Heart left ventricle (tissue), 16 donors: Measurements from ENCODE around the gene FAM241A. TPM values are rescaled to one million over a fixed set of nuclear protein-coding genes. Genes with fewer than 3 reads are reported as not detected.
A peak's percentile ranks its signal among the peaks of the same experiment; 100 is the strongest.
"Not testable (repeated sequence)": the region's sequence is repeated elsewhere in the genome, so short reads cannot be mapped to it uniquely, and the experiment has no call there.

ENCODE experiments used
- ATAC-seq, 4 donors: fragments of 200-7000 bp; cut with Tn5 transposase; one replicate each; pipeline ENCODE4 v1.9.1; 2020 to 2022; ENCODE audit warnings: moderate library complexity in 4 of 4, mild to moderate bottlenecking in 3 of 4, moderate number of reproducible peaks in 1 of 4
- DNase-seq, 5 donors: peaks; one replicate each; pipeline ENCODE4 v3.0.0-alpha.2; 2020
- H3K27ac ChIP-seq, 12 donors: fragments of 200-600 bp; sonication (generic) in 4 of 12; one replicate each; pipeline versions ENCODE4 v1.5.0 to v1.8.0; 2016 to 2022; ENCODE audit warnings: mild to moderate bottlenecking in 2 of 12
- H3K27me3 ChIP-seq, 9 donors: fragments of 200-600 bp; sonication (generic) in 2 of 9; one replicate each; pipeline versions ENCODE4 v1.5.1 to v1.8.0; 2016 to 2022; ENCODE audit warnings: mild to moderate bottlenecking in 3 of 9
- H3K36me3 ChIP-seq, 9 donors: fragments of 200-600 bp; sonication (generic) in 2 of 9; one replicate each; pipeline versions ENCODE4 v1.5.0 to v1.8.0; 2018 to 2022; ENCODE audit warnings: mild to moderate bottlenecking in 2 of 9
- H3K4me1 ChIP-seq, 12 donors: fragments of 200-600 bp; sonication (generic) in 4 of 12; one replicate each; pipeline versions ENCODE4 v1.5.0 to v1.8.0; 2016 to 2022; ENCODE audit warnings: mild to moderate bottlenecking in 3 of 12
- H3K4me3 ChIP-seq, 12 donors: fragments of 200-600 bp; sonication (generic) in 4 of 12; one replicate each; pipeline versions ENCODE4 v1.5.0 to v1.8.0; 2017 to 2022; ENCODE audit warnings: mild to moderate bottlenecking in 9 of 12, moderate library complexity in 4 of 12
- H3K9me3 ChIP-seq, 12 donors: fragments of 200-600 bp; sonication (generic) in 4 of 12; one replicate each; pipeline versions ENCODE4 v1.5.0 to v1.8.0; 2016 to 2022; ENCODE audit warnings: mild to moderate bottlenecking in 1 of 12
- CTCF ChIP-seq, 12 donors: fragments of 200-600 bp; sonication (generic) in 4 of 12; IDR thresholded peaks; one replicate each; pipeline versions ENCODE4 v1.5.0 to v1.8.0; 2018 to 2022; ENCODE audit warnings: antibody characterized with exemption in 12 of 12, mild to moderate bottlenecking in 5 of 12
- POLR2A ChIP-seq, 2 donors: fragments of 450-650 bp; IDR thresholded peaks; one replicate each; pipeline ENCODE4 v1.6.1; 2017; ENCODE audit warnings: antibody characterized with exemption in 2 of 2, mild to moderate bottlenecking in 2 of 2, moderate library complexity in 2 of 2
- WGBS, 4 donors: extraction: QIAGEN DNeasy Blood & Tissue Kit in 2 of 4; methylation state at CpG; one replicate each; pipeline versions ENCODE4 v1.1.5 to v1.1.7; 2013 to 2018; 5-methylcytosine and 5-hydroxymethylcytosine counted together
- intact Hi-C, 10 donors: fragments of 100-400 bp; cut with DNase I; formaldehyde crosslinking; loops; one replicate each; pipeline versions ENCODE4 v1.11.1 to v1.14.2; 2022
- polyA plus RNA-seq, 2 donors: library from polyadenylated mRNA; stranded (reverse); fragments of 200-250 nt; gene quantifications; one replicate each; pipeline ENCODE4 v1.2.3, GENCODE V29; 2013
- total RNA-seq, 9 donors: library from RNA; depleted of rRNA in 2 of 9; stranded (reverse); fragments of >200 nt in 2 of 9; fragmentation: NEBNext Ultra II Directional in 3 of 9; extraction: Animal tissue kit (Norgen Biotek cat#: 25700) in 3 of 9; gene quantifications; one replicate each; pipeline versions ENCODE4 v1.1.0 to v1.2.4, GENCODE V29; 2016 to 2023
- donor health status: ischemic (EF 13 %, LVEDD 7.1; RV severe dilation, severe dysfunction).
- donor health status: healthy with polysubstance abuse.
- donor health status: DM: no; HTN: yes; CAD: no.
- donor health status: DM: no; HTN: no; CAD: no.
- donor health status: ischemic (EF 25% LVEDD 6.9; RV normal size, moderate dysfunction).
- donor health status: ischemic (EF 25% LVEDD 5.7; RV mildly dilated, moderate dysfunction).
- donor health status: healthy.
- donor health status: DM: yes; HTN: yes; CAD: no.
- donor health status: ischemic (EF 35%, LVEDD 5.7; RV mildly dilated, moderate dysfunction).
- donor health status: nonischemic (EF 11% LVEDD 7.7; RV severe dilation, severe dysfunction).
- donor health status: DM: yes; HTN: yes; CAD: no.
- donor health status: PGD.
- donor health status: ischemic (EF 29% LVEDD 5.4; RV normal size, mild dysfunction).
- donor health status: nonischemic (EF 23%, LVEDD 6.1; RV moderate dilation, normal function).

FAM241A gene
- total and polyA plus RNA-seq, 11 donors: 5.3 to 10.3 (median 7.9) TPM

GRCh38 chr4:112167794-112168193 is 22.5 kb downstream of the FAM241A start:
- H3K4me3 ChIP-seq: no peak overlapping the region
- intact Hi-C loops: loop anchor here in 1 of 10 donors (2.0 kb wide), 1 partner anchor 15 kb away; no protein-coding TSS in a partner anchor
- no peak overlapping the region for H3K27ac ChIP-seq
- peaks cover 0 to 15% (median 0%) of the 10 kb centered on the region in 12 donors for H3K9me3 ChIP-seq
- DNase-seq (no peak), ATAC-seq (no peak)
- no peaks in the 10 kb centered on the region for H3K36me3 ChIP-seq
- H3K27me3 ChIP-seq: no peaks in the 10 kb centered on the region
- no peak for TF ChIP-seq POLR2A (IDR thresholded peaks at IDR 0.05)
- no peak for TF ChIP-seq CTCF (IDR thresholded peaks at IDR 0.05)
- H3K4me1 ChIP-seq: peaks cover 0 to 22% (median 5%) of the 10 kb centered on the region in 12 donors

GRCh38 chr4:112168719-112169500 is 23.7 kb downstream of the FAM241A start:
- no peak for TF ChIP-seq CTCF (IDR thresholded peaks at IDR 0.05)
- no peak for TF ChIP-seq POLR2A (IDR thresholded peaks at IDR 0.05)
- ATAC-seq: no peak
- Histone ChIP-seq H3K4me1 (peaks cover 0 to 29% (median 11%) of the 10 kb centered on the region in 12 donors), H3K4me3 (no peak overlapping the region), H3K36me3 (no peaks in the 10 kb centered on the region), H3K9me3 (peaks cover 0 to 11% (median 0%) of the 10 kb centered on the region in 12 donors), H3K27me3 (no peaks in the 10 kb centered on the region), H3K27ac (no peak overlapping the region)
- no peak for DNase-seq
- intact Hi-C loops: no loop called here
- WGBS, 4 donors: 89 to 94% (median 93%) methylated on average over 13 of the region's 13 CpGs

GRCh38 chr4:112170451-112170993 is 25.3 kb downstream of the FAM241A start:
- Histone ChIP-seq H3K9me3 (peaks cover 0 to 3% (median 0%) of the 10 kb centered on the region in 12 donors), H3K36me3 (no peaks in the 10 kb centered on the region), H3K4me3 (no peak overlapping the region), H3K27me3 (no peaks in the 10 kb centered on the region), H3K4me1 (peaks cover 0 to 41% (median 14%) of the 10 kb centered on the region in 12 donors), H3K27ac (peak overlapping the region in 1 of 12 donors; percentile 23)
- WGBS, 4 donors: 75 to 77% (median 76%) methylated on average over 3 of the region's 3 CpGs
- TF ChIP-seq CTCF (IDR thresholded peaks at IDR 0.05) (no peak), POLR2A (IDR thresholded peaks at IDR 0.05) (no peak)
- ATAC-seq (peak in 2 of 4 donors; percentile 55 to 83), DNase-seq (no peak)
- intact Hi-C loops: no loop called here

- H3K4me3 ChIP-seq, H3K9me3 ChIP-seq, H3K27ac ChIP-seq, H3K27me3 ChIP-seq, intact Hi-C loops, H3K36me3 ChIP-seq, DNase-seq, ATAC-seq: not testable (repeated sequence)
- WGBS, 4 donors: 94 to 96% (median 95%) methylated on average over 16 of the region's 16 CpGs
- H3K4me1 ChIP-seq: peaks cover 0 to 48% (median 15%) of the 10 kb centered on the region in 12 donors
These were observed 26.0 kb downstream of the FAM241A start for GRCh38 chr4:112171051-112171763.
